ENCODE data around the gene HNRNPA0.
"Not testable (repeated sequence)": the region's sequence is repeated elsewhere in the genome, so short reads cannot be mapped to it uniquely, and the experiment has no call there.

Gene HNRNPA0

GRCh38 chr5:137754188-137754960 is at the start of gene HNRNPA0:
Gene HNRNPA0, minus strand, starts transcription at chr5:137754363. Its CDS starts 297 bp downstream, at chr5:137754066.
- peak; percentile 99 for DNase-seq (ENCODE audit: low read depth, low spot score)

- no peak for DNase-seq (ENCODE audit: low read depth, low spot score)
These were observed 48.4 kb upstream of the HNRNPA0 start for GRCh38 chr5:137802282-137803210.

GRCh38 chr5:137800700-137801411 is 46.7 kb upstream of the HNRNPA0 start:
- DNase-seq (ENCODE audit: low read depth, low spot score), result no peak

- DNase-seq (ENCODE audit: low read depth, low spot score), result no peak
These were observed 42.1 kb upstream of the HNRNPA0 start for GRCh38 chr5:137796279-137796678.

GRCh38 chr5:137794863-137795262 is 40.7 kb upstream of the HNRNPA0 start:
- no peak for DNase-seq (ENCODE audit: low read depth, low spot score)

GRCh38 chr5:137792303-137792702 is 38.1 kb upstream of the HNRNPA0 start:
- DNase-seq (ENCODE audit: low read depth, low spot score), result no peak

- no peak for DNase-seq (ENCODE audit: low read depth, low spot score)
These were observed 37.6 kb upstream of the HNRNPA0 start for GRCh38 chr5:137791799-137792198.

- no peak for DNase-seq (ENCODE audit: low read depth, low spot score)
These were observed 37.2 kb upstream of the HNRNPA0 start for GRCh38 chr5:137791387-137791786.

- not testable (repeated sequence) for DNase-seq (ENCODE audit: low read depth, low spot score)
These were observed 34.4 kb upstream of the HNRNPA0 start for GRCh38 chr5:137788560-137788959.

- DNase-seq (ENCODE audit: low read depth, low spot score), result no peak
These were observed 28.9 kb upstream of the HNRNPA0 start for GRCh38 chr5:137782984-137783536.

- DNase-seq (ENCODE audit: low read depth, low spot score), result no peak
These were observed 27.9 kb upstream of the HNRNPA0 start for GRCh38 chr5:137782055-137782454.

GRCh38 chr5:137778772-137779564 is 24.8 kb upstream of the HNRNPA0 start:
- peak; percentile 69 for DNase-seq (ENCODE audit: low read depth, low spot score)

- DNase-seq (ENCODE audit: low read depth, low spot score), result not testable (repeated sequence)
These were observed 13.8 kb upstream of the HNRNPA0 start for GRCh38 chr5:137767937-137768336.

- no peak for DNase-seq (ENCODE audit: low read depth, low spot score)
These were observed 7.4 kb upstream of the HNRNPA0 start for GRCh38 chr5:137761566-137761965.

- no peak for DNase-seq (ENCODE audit: low read depth, low spot score)
These were observed 6.8 kb upstream of the HNRNPA0 start for GRCh38 chr5:137760719-137761516.

- DNase-seq (ENCODE audit: low read depth, low spot score), result no peak
These were observed 6.1 kb upstream of the HNRNPA0 start for GRCh38 chr5:137760294-137760693.

GRCh38 chr5:137758715-137759306 is 4.6 kb upstream of the HNRNPA0 start:
- DNase-seq (ENCODE audit: low read depth, low spot score), result no peak

- DNase-seq (ENCODE audit: low read depth, low spot score), result no peak
These were observed 4.0 kb upstream of the HNRNPA0 start for GRCh38 chr5:137758121-137758520.

GRCh38 chr5:137757634-137758033 is 3.5 kb upstream of the HNRNPA0 start:
- DNase-seq (ENCODE audit: low read depth, low spot score), result no peak

Data from astrocyte of the hippocampus (primary cell).